Right lobe of liver (tissue), 6 donors: Measurements from ENCODE around the gene TMEM247. TPM values are rescaled to one million over a fixed set of nuclear protein-coding genes. Genes with fewer than 3 reads are reported as not detected.
"Not testable (repeated sequence)": the region's sequence is repeated elsewhere in the genome, so short reads cannot be mapped to it uniquely, and the experiment has no call there.

ENCODE experiments used
- ATAC-seq, 4 donors: fragments of 200-7000 bp; cut with Tn5 transposase; one replicate each; pipeline ENCODE4 v1.9.1; 2020; ENCODE audit warnings: mild to moderate bottlenecking in 4 of 4, moderate library complexity in 4 of 4
- DNase-seq, 3 donors: peaks; one replicate each; pipeline ENCODE4 v3.0.0-alpha.2; 2020
- H3K27ac ChIP-seq, 3 donors: fragments of 200-600 bp; one replicate each; pipeline ENCODE4 v1.8.0; 2022
- H3K27me3 ChIP-seq, 2 donors: fragments of 200-600 bp; one replicate each; pipeline ENCODE4 v1.8.0; 2022
- H3K36me3 ChIP-seq, 4 donors: fragments of 200-600 bp; sonication (generic) in 1 of 4; one replicate each; pipeline versions ENCODE4 v1.5.1 to v1.8.0; 2017 to 2022; ENCODE audit warnings: control low read depth in 1 of 4
- H3K4me1 ChIP-seq, 4 donors: fragments of 200-600 bp; sonication (generic) in 1 of 4; one replicate each; pipeline versions ENCODE4 v1.5.1 to v1.8.0; 2017 to 2022; ENCODE audit warnings: control low read depth in 1 of 4
- H3K4me3 ChIP-seq, 3 donors: fragments of 200-600 bp; one replicate each; pipeline ENCODE4 v1.8.0; 2022
- H3K9me3 ChIP-seq, 4 donors: fragments of 200-600 bp; sonication (generic) in 1 of 4; one replicate each; pipeline versions ENCODE4 v1.5.1 to v1.8.0; 2017 to 2022; ENCODE audit warnings: control low read depth in 1 of 4
- POLR2A ChIP-seq: fragments of 450-650 bp; IDR thresholded peaks from one replicate; pipeline ENCODE4 v1.6.1; 2017; ENCODE audit warnings: antibody characterized with exemption, mild to moderate bottlenecking
- WGBS: methylation state at CpG from one replicate; pipeline ENCODE4 v1.1.6; 2018; ENCODE audit warnings: low coverage, low lambda C conversion rate; ENCODE audit not compliant: insufficient coverage; ENCODE audit errors: missing lambda C conversion rate; 5-methylcytosine and 5-hydroxymethylcytosine counted together
- intact Hi-C, 2 donors: fragments of 100-400 bp; cut with DNase I; formaldehyde crosslinking; loops; one replicate each; pipeline versions ENCODE4 v1.11.2 to v1.14.1; 2022
- total RNA-seq, 6 experiments: library from RNA; depleted of rRNA in 2 of 6; stranded (reverse); fragments of >200 nt in 2 of 6; fragmentation: NEBNext Ultra II Directional in 3 of 6; extraction: Animal tissue kit (Norgen Biotek cat#: 25700) in 3 of 6; gene quantifications; one replicate each; pipeline versions ENCODE4 v1.1.0 to v1.2.4, GENCODE V29; 2016 to 2023
- TF ChIP-seq, protein P1 (sequence below), 4 donors: fragments of 200-600 bp in 3 of 4; fragments of 450-650 bp in 1 of 4; IDR thresholded peaks; one replicate each; pipeline versions ENCODE4 v1.5.1 to v1.8.0; 2016 to 2022; ENCODE audit warnings: antibody characterized with exemption in 4 of 4, mild to moderate bottlenecking in 2 of 4
- donor health status: DM: no; HTN: yes; CAD: no.
- donor health status: DM: no; HTN: no; CAD: no.
- donor health status: DM: no; HTN: no; CAD: no.
- donor health status: DM: no; HTN: yes; CAD: no.
- donor health status: DM: no; HTN: yes; CAD: no.

TMEM247 gene
- total RNA-seq, 6 experiments from 2014 or later: not detected

DNA sequence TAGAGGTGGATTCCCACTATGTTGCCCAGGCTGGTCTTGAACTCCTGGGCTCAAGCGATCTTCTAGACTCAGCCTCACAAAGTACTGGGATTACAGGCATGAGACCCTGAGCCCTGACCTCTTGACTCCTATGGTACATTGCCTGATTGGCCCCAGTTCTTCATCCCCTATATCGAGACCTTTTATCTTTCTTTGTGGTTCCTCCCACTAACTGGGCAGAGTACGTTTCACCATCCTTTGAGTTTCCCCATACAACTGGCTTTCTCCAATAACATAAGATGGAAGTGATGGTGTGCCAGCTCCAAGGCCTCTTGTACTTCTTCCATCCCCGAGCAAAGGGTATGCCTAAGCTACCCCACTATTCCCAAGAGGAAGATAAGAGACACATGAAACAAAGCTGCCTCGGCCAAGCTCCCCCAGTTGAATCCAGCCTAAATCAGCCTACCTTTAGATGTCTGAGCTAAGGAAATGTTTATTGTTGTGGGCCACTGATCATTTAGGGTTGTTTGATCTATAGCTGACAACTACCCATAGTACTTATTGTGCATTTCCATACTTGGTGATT is 8.3 kb upstream of the TMEM247 start:
- Histone ChIP-seq H3K36me3 (no peaks in the 10 kb centered on the region), H3K4me3 (no peak overlapping the region), H3K4me1 (no peaks in the 10 kb centered on the region), H3K27ac (no peak overlapping the region), H3K9me3 (no peaks in the 10 kb centered on the region), H3K27me3 (no peaks in the 10 kb centered on the region)
- WGBS: 73% methylated on average over 4 of the region's 5 CpGs
- DNase-seq: no peak
- intact Hi-C loops: no loop called here
- TF ChIP-seq, protein P1, sequence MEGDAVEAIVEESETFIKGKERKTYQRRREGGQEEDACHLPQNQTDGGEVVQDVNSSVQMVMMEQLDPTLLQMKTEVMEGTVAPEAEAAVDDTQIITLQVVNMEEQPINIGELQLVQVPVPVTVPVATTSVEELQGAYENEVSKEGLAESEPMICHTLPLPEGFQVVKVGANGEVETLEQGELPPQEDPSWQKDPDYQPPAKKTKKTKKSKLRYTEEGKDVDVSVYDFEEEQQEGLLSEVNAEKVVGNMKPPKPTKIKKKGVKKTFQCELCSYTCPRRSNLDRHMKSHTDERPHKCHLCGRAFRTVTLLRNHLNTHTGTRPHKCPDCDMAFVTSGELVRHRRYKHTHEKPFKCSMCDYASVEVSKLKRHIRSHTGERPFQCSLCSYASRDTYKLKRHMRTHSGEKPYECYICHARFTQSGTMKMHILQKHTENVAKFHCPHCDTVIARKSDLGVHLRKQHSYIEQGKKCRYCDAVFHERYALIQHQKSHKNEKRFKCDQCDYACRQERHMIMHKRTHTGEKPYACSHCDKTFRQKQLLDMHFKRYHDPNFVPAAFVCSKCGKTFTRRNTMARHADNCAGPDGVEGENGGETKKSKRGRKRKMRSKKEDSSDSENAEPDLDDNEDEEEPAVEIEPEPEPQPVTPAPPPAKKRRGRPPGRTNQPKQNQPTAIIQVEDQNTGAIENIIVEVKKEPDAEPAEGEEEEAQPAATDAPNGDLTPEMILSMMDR (IDR thresholded peaks at IDR 0.05): no peak
- TF ChIP-seq POLR2A: no peak
- ATAC-seq: no peak

DNA sequence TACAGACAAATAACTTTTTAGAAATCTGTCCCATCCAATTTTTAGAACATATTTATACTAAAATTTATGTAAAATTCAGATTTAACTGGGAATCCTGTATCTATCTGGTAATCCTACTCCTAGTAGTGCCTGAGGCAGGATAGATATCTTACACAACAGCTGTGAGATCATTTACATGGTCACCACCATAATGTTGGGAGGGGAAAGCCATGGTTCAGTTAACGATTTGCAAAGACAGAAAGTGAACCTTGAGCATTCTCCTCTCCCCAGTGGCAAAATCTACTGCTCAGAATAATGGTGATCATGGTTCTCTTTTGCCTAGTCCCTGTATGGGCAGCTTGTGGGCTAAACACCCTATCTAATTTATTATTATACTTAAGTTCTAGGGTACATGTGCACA is 7.7 kb upstream of the TMEM247 start:
- TF ChIP-seq POLR2A: no peak
- TF ChIP-seq, protein P1 (IDR thresholded peaks at IDR 0.05): no peak
- ATAC-seq: no peak
- Histone ChIP-seq H3K4me3 (no peak overlapping the region), H3K4me1 (no peaks in the 10 kb centered on the region), H3K27me3 (no peaks in the 10 kb centered on the region), H3K9me3 (no peaks in the 10 kb centered on the region), H3K27ac (no peak overlapping the region), H3K36me3 (no peaks in the 10 kb centered on the region)
- no peak for DNase-seq
- 70% methylated on average over 1 of the region's 1 CpG for WGBS
- intact Hi-C loops: no loop called here

DNA sequence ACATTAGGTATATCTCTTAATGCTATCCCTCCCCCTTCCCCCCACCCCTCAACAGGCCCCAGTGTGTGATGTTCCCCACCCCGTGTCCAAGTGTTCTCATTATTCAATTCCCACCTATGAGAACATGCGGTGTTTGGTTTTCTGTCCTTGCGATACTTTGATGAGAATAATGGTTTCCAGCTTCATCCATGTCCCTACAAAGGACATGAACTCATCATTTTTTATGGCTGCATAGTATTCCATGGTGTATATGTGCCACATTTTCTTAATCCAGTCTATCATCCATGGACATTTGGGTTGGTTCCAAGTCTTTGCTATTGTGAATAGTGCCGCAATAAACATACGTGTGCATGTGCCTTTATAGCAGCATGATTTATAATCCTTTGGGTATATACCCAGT is 7.2 kb upstream of the TMEM247 start:
- H3K4me1 ChIP-seq, H3K4me3 ChIP-seq, DNase-seq, intact Hi-C loops, ATAC-seq, H3K27me3 ChIP-seq, H3K36me3 ChIP-seq, H3K27ac ChIP-seq, H3K9me3 ChIP-seq: not testable (repeated sequence)
- WGBS: 95% methylated on average over 5 of the region's 5 CpGs

DNA sequence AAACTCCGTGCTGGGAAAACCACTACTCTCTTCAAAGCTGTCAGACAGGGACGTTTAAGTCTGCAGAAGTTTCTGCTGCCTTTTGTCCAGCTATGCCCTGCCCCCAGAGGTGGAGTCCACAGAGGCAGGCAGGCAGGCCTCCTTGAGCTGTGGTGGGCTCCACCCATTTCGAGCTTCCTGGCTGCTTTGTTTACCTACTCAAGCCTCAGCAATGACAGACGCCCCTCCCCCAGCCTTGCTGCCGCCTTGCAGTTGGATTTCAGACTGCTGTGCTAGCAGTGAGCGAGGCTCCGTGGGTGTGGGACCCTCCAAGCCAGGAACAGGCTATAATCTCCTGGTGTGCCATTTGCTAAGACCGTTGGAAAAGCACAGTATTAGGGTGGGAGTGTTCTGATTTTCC is 1.9 kb upstream of the TMEM247 start:
- H3K4me1 ChIP-seq, H3K27ac ChIP-seq, H3K9me3 ChIP-seq, DNase-seq, H3K36me3 ChIP-seq, H3K4me3 ChIP-seq, intact Hi-C loops, H3K27me3 ChIP-seq, ATAC-seq: not testable (repeated sequence)
- 57% methylated on average over 3 of the region's 8 CpGs for WGBS

DNA sequence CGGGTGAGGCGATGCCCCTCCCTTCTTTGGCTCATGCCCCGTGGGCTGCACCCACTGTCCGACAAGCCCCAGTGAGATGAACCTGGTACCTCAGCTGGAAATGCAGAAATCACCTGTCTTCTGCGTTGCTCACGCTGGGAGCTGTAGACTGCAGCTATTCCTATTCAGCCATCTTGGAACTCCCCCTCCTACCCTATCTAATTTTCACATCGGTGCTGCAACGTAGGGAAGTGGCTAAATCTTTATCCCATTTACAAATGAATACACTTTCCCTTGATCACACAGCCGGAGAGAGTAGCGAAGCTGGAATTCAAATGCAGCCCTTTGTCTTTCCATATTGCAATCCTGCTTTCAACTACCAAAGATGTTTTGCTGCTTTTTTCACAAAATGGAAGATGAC is 1.4 kb upstream of the TMEM247 start:
- DNase-seq: no peak
- TF ChIP-seq, protein P1 (IDR thresholded peaks at IDR 0.05): no peak
- TF ChIP-seq POLR2A: no peak
- WGBS: 83% methylated on average over 6 of the region's 10 CpGs

DNA sequence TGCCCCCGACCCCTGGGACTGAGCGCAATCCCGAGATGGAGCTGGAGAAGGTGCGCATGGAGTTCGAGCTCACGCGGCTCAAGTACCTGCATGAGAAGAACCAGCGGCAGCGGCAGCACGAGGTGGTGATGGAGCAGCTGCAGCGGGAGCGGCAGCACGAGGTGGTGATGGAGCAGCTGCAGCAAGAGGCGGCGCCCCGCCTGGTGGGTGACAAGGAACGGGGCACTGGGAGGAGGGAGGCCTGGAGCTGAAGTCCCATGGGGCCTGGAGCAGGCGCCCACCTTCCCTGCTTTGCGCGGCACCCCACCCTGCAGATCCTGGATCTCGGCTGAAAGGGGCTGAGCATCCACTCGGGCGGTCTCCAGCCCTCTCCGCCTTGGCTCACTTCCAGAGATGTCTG is 1.2 kb downstream of the TMEM247 start:
- TF ChIP-seq, protein P1 (IDR thresholded peaks at IDR 0.05): no peak
- TF ChIP-seq POLR2A: no peak
- Histone ChIP-seq H3K4me1 (no peaks in the 10 kb centered on the region), H3K27ac (no peak overlapping the region), H3K27me3 (no peaks in the 10 kb centered on the region), H3K9me3 (no peaks in the 10 kb centered on the region), H3K36me3 (no peaks in the 10 kb centered on the region), H3K4me3 (no peak overlapping the region)
- DNase-seq (no peak), ATAC-seq (no peak)
- WGBS: 89% methylated on average over 6 of the region's 24 CpGs
- intact Hi-C loops: no loop called here

More for the DNA sequence above, 1.4 kb upstream of the TMEM247 start:
- H3K27ac ChIP-seq: no peak overlapping the region
- no peak overlapping the region for H3K4me3 ChIP-seq
- H3K27me3 ChIP-seq: no peaks in the 10 kb centered on the region
- H3K36me3 ChIP-seq: no peaks in the 10 kb centered on the region
- intact Hi-C loops: no loop called here
- H3K9me3 ChIP-seq: no peaks in the 10 kb centered on the region
- no peaks in the 10 kb centered on the region for H3K4me1 ChIP-seq
- no peak for ATAC-seq
